ENCODE results near the gene VPS4A.

The VPS4A gene

DNA sequence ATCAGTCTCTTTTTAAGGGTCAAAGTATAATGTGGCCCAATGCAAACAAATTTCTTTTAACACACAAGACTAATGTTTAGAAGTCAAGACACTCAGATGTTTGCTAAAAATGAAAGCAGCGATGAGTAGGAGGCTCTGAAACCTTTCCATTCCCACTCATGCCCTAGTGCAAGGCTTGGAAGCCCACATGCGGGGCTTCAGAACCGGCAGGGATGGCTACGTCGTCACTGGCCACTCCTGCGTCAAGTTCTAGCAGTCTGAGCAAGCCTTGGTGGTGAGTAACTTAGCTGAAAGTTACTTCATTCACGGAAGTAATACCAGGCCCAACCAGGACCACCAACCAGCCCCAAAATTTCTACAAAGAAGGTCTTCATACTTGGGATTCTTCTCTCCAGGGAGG lies 55.3 kb downstream of the VPS4A start:
- no peak for DNase-seq (ENCODE audit: low spot score)

- no peak for DNase-seq (ENCODE audit: low spot score)
These were observed 56.8 kb downstream of the VPS4A start for GRCh38 chr16:69367980-69368379.

- DNase-seq (ENCODE audit: low spot score) = no peak
These were observed 57.7 kb downstream of the VPS4A start for GRCh38 chr16:69368866-69369265.

GRCh38 chr16:69371564-69371963 lies 60.4 kb downstream of the VPS4A start:
- no peak for DNase-seq (ENCODE audit: low spot score)

GRCh38 chr16:69373019-69373418 lies 61.9 kb downstream of the VPS4A start:
- DNase-seq (ENCODE audit: low spot score) = no peak
